A549 treated with ZK216348 at 1 μM for 4 hours (cell line): ENCODE data around the gene SLC27A5. TPM values are rescaled to one million over a fixed set of nuclear protein-coding genes. Genes with fewer than 3 reads are reported as not detected.

Experiments
- total RNA-seq: library from RNA; stranded (reverse); fragments of 200-300 nt; extraction: Qiagen RNA extraction; gene quantifications from 5 replicates; pipeline ENCODE4 v1.2.3, GENCODE V29; 2022; ENCODE audit warnings: low read depth

The SLC27A5 gene
- total RNA-seq: 18.4 to 32.9 TPM (median 29.4 TPM) in 5 replicates

GRCh38 chr19:58511353-58512208 lies at the start of gene SLC27A5:
SLC27A5 (minus strand) TSS chr19:58511992; CDS start chr19:58511955, 37 bp downstream.

GRCh38 chr19:58558066-58558622 lies 46.4 kb upstream of the SLC27A5 start, which contains the start of gene UBE2M:
UBE2M (minus strand) TSS chr19:58558611; CDS start chr19:58558381, 230 bp downstream.

GRCh38 chr19:58554494-58555368 lies 42.9 kb upstream of the SLC27A5 start, which contains the start of gene CHMP2A:
CHMP2A (minus strand) TSS chr19:58555105; CDS start chr19:58554212, 893 bp downstream.

GRCh38 chr19:58543826-58544590 lies 32.2 kb upstream of the SLC27A5 start, which contains the start of gene TRIM28:
TRIM28 (plus strand) TSS chr19:58544064; CDS start chr19:58544758, 694 bp downstream.

GRCh38 chr19:58519355-58520256 lies 7.8 kb upstream of the SLC27A5 start, which contains the start of gene ZBTB45:
ZBTB45 (minus strand) TSS chr19:58519810; CDS start chr19:58517673, 2,137 bp downstream.

GRCh38 chr19:58475714-58476497 lies 35.9 kb downstream of the SLC27A5 start, which contains the start of gene ZNF446:
ZNF446 (plus strand) TSS chr19:58476352; CDS start chr19:58477219, 867 bp downstream.

GRCh38 chr19:58466760-58467589 lies 44.8 kb downstream of the SLC27A5 start, which contains the start of gene ZNF324:
ZNF324 (plus strand) TSS chr19:58467080; CDS start chr19:58469186, 2,106 bp downstream.

GRCh38 chr19:58451358-58452101 lies 60.3 kb downstream of the SLC27A5 start, which contains the start of gene ZNF324B:
ZNF324B (plus strand) TSS chr19:58451622; CDS start chr19:58453702, 2,080 bp downstream.

Other genes starting within 250 kb of the SLC27A5 start
- 0.93 to 1.4 TPM (median 1.1 TPM) in 5 replicates for gene ZNF8, start 233.0 kb downstream of the SLC27A5 start, total RNA-seq
- 89.5 to 122 TPM (median 98.9 TPM) in 5 replicates for gene ERVK3-1, start 206.6 kb downstream of the SLC27A5 start, total RNA-seq
- gene ZSCAN22, start 185.0 kb downstream of the SLC27A5 start, total RNA-seq: 1.7 to 3.3 TPM (median 2.7 TPM) in 5 replicates
- 7.2 to 12.3 TPM (median 10.0 TPM) in 5 replicates for gene A1BG, start 158.5 kb downstream of the SLC27A5 start, total RNA-seq
- 0.60 to 1.8 TPM (median 1.5 TPM) in 5 replicates for gene ZNF497, start 149.2 kb downstream of the SLC27A5 start, total RNA-seq
- 0.74 to 1.7 TPM (median 1.4 TPM) in 5 replicates for gene ZNF837, start 131.0 kb downstream of the SLC27A5 start, total RNA-seq
- 1,770 to 2,546 TPM (median 2,356 TPM) in 5 replicates for gene RPS5, start 124.7 kb downstream of the SLC27A5 start, total RNA-seq
- not detected in 5 replicates for gene RNF225, start 116.3 kb downstream of the SLC27A5 start, total RNA-seq
- gene ZNF584, start 103.3 kb downstream of the SLC27A5 start, total RNA-seq: 17.6 to 20.4 TPM (median 18.2 TPM) in 5 replicates
- gene ZNF132, start 71.8 kb downstream of the SLC27A5 start, total RNA-seq: 0.07 to 0.09 TPM (median 0.09 TPM) in 3 of 5 replicates, not detected in the others
- 5.7 to 7.9 TPM (median 7.0 TPM) in 5 replicates for gene ZNF324B, start 60.4 kb downstream of the SLC27A5 start, total RNA-seq
- gene ZNF324, start 44.9 kb downstream of the SLC27A5 start, total RNA-seq: 7.2 to 11.7 TPM (median 8.9 TPM) in 5 replicates
- gene ZNF446, start 35.6 kb downstream of the SLC27A5 start, total RNA-seq: 10.7 to 15.1 TPM (median 12.0 TPM) in 5 replicates
- 8.3 to 24.0 TPM (median 20.1 TPM) in 5 replicates for gene ZBTB45, start 7.8 kb upstream of the SLC27A5 start, total RNA-seq
- 606 to 732 TPM (median 664 TPM) in 5 replicates for gene TRIM28, start 32.1 kb upstream of the SLC27A5 start, total RNA-seq
- gene CHMP2A, start 43.1 kb upstream of the SLC27A5 start, total RNA-seq: 180 to 230 TPM (median 198 TPM) in 5 replicates
- 134 to 148 TPM (median 138 TPM) in 5 replicates for gene UBE2M, start 46.6 kb upstream of the SLC27A5 start, total RNA-seq
- 7.0 to 19.9 TPM (median 16.5 TPM) in 5 replicates for gene MZF1, start 61.3 kb upstream of the SLC27A5 start, total RNA-seq